Anterior cingulate cortex (tissue), 58 donors: ENCODE results near the gene RNPEPL1.
"Not testable (repeated sequence)": the region's sequence is repeated elsewhere in the genome, so short reads cannot be mapped to it uniquely, and the experiment has no call there.

Experiments used
- DNase-seq, 58 donors: peaks; one replicate each; lab custom pipeline; 2025; lab: John Stamatoyannopoulos, UW

RNPEPL1 gene

DNA sequence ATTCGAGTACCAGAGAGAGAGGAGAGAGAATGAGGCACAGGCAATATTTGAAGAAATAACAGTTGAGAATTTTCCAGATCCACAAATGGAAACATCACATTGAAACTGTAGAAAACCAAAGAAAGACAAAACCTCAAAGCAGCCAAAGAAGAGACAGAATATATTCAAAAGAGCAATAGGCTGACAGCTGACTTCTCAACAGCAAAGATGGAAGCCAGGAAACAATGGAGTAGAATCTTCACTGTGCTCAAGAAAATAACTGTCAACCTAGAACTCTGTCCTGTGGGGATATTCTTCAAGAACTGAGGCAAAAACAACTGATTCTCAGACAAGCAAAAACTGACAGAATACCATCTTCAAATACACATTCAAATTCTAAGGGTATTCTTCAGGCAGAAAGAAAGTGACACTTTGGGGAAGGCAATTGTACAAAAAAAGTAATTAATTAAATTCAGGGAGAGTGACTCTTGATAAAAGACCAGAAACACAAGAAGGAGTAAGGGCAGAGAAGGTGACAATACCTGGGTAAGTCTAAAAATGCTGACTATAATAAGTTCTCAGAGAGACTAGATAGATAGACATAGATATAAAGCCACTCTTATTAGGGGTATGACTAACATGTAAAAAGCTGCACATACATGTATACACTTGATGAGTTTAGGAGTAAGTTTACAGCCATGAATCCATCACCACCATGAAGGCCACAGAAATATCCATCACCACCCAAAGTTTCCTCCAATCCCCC, 36.1 kb upstream of the RNPEPL1 start:
- no peak for DNase-seq

DNA sequence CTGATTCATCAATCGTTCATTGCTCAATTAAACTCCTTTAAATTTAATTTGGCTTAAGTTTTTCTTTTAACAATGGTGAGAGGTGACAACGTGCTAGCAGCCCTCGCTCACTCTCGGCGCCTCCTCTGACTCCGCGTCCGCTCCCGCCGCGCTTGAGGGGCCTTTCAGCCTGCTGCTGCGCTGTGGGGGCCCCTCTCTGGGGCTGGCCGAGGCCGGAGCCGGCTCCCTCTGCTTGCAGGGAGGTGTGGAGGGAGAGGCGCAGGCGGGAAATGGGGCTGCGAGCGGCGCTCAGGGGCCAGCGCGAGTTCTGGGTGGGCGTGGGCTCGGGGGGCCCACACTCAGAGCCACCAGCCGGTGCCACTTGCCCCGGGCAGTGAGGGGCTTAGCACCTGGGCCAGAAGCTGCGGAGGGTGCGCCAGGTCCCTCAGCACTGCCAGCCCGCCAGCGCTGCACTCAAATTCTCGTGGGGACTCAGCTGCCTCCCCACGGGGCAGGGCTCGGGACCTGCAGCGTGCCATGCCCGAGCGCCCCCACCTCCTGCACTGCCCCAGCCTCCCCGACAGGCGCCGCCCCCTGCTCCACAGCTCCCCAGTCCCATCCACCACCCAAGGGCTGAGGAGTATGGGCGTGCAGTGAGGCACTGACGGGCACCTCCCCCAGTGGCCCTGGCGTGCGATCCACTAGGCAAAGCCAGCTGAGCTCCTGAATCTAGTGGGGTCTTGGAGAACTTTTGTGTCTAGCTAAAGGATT, 30.1 kb upstream of the RNPEPL1 start:
- no peak for DNase-seq

DNA sequence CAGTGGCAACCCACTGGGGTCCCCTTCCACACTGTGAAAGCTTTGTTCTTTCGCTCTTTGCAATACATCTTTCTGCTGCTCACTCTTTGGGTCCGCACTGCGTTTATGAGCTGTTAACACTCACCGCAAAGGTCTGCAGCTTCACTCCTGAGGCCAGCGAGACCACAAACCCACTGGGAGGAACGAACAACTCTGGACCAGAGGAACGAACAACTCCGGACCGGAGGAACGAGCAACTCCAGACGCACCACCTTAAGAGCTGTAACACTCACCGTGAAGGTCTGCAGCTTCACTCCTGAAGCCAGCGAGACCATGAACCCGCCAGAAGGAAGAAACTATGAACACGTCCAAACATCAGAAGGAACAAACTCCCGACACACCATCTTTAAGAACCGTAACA, 29.2 kb upstream of the RNPEPL1 start:
- DNase-seq, result not testable (repeated sequence)

DNA sequence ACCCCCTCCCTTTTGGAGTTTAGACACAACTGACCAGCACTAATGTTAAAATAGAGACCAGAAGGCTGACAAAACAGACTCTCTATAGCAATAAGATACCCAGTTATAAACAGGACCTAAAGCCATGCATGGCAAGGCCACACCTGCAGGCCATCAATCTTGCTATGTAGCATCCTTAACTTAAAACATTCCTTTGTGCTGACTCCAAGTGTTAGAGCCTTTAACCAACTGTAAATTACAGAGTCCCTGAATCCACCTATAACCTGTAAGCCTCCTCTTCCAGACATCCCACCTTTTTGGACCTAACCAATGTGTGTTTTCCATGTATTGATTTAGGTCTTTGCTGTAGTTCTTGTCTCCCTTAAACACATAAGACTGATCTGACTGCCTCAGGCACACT, 28.4 kb upstream of the RNPEPL1 start:
- DNase-seq, result no peak

DNA sequence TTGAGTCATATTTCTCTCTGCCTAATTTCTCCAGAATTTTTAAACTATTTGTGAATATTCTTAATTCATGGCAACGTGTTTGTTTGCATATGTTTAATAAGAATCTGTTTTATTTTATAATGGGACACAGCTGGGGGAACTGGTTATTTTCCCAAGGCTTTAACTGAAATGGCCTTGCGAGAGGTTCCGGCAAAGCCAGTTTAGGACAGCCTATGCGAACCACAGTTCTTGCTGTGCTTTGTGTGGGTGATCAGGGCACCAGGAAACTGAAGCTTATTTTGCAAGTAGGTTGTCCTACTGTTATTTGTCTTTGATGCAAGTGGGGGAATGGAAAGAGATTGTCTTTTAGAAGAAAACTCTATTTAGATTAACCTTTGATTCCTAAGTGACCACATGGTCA, 17.0 kb upstream of the RNPEPL1 start:
- no peak for DNase-seq

DNA sequence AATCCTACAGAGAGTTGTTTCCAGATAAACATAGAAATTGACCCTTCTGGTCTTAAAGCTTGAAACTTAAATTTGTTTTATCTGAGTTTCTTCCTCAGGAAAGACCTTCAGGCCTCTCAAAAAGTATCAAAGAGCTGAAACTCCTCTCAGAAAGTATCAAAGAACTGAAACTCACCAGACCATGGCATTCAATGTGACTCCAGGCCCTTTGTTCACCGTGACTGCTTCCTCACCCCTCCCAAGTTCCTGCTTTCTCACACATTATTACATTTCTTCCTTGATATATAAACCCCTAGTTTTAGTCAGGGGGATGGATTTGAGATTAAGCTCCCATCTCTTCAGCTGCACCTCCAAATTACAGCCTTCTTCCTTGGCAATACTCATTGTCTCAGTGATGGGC, 16.5 kb upstream of the RNPEPL1 start:
- DNase-seq, result no peak

DNA sequence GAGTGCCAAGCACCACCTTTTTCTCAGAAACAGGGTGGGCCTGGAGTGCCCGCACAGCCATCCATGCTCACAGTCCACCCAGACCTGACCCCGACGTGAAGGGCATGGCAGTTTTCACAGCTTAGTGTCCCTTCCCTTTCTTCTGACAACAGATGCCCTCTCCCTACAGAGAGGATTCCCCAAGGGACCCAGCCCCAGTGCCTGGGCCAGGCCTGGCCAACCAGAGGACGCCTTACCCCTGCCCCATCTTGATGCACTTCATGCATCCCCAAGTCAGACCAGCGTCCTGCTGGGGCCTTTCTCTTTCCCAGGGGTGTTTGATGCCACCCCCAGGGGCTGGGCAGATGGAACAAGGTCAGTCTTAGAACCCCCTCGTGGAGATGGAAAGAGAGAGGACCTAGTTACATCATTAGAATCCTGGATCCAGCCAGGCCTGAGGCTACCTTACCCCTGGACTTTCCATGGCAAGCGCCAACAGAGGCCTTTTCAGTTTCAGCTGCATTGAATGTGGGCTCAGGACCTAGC, 14.3 kb upstream of the RNPEPL1 start:
- no peak for DNase-seq

DNA sequence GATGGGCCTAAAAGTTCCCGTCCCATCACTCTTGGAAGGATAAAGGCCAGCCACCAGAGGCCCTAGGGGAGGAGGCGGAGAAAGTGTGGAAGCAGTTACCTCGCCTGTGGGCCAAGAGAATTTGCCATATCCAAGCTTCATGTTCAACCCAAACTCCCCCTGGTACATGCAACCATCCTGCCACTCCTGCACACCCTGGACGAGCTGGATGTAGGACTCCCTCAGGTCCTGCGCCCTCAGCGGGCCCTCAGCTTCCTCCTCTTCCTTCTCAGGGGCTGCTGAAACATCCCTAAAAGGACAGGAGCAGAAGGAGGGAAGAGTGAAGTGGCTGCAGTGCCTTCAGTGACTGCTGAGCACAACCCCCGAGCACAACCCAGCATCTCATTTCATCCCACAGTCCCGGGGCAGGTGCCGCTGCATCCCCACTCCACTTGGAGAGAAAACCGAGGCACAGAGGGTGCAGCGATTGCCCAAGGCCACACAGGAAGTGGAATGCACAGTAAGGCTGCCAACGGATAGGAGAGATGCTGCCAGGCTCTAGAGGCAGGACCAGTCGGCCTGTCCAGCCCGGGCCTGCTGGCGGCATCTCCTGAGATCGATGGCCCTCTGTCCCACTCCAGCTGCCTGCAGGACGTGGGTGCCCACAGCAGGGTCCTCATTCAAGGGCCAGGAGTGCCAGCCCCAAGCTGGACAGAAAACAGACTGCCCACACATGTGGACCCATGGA, 13.4 kb upstream of the RNPEPL1 start:
- DNase-seq, result no peak

DNA sequence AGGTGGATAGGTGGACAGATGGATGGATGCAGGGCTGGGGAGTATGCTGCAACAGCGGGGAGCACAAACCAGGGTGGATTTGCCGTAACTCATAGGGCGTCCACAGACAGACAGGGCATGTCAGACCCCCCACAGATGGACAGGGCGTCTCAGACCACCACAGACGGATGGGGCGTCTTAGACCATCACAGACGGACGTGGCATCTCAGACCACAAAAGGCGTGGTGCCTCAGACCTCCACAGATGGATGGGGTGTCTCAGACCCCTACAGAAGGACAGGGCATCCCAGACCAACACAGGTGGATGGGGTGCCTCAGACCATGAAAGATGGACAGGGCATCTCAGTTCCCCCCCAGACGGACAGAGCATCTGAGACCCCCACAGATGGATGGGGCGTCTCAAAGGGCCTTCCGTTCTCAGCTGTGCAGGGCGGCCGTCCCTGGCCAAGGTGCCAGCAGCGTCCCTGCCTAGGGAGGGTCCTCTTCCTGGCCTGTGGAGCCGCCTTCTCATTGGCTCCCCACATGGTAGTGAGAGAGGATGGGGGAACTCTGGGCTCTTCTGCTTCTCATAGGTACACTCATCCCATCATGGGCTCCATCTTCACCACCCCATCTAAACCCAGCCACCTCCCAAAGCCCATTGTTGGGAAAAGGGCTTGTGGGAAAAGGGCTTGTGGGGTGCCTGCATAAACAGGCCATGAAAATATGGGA, 12.6 kb upstream of the RNPEPL1 start:
- no peak for DNase-seq

DNA sequence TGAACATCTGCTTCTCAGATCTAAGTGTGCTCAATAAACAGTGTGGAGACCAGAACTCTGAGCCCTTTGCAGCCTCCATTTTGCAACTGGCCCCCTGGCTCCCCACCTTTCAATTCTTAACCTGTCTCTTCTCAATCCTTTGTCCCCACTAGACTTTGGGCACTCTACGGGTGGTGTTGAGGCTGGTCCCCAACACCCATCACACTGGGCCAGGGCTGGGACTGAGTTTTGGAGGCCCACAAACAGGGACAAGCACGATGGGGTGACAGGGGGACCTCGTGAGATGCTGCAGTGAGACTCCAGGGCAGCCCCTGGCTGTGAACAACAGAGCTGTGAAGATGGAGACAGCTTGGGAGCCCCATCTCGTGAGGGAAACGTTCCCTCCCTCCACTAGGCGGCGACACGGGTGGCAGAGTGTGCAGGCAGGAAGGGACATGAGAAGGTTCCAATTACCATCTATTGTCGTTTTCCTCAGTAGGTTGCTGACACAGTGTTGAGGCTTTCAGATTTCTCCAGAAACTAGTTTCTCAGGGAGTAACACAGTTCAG, 11.7 kb upstream of the RNPEPL1 start:
- peak in 2 of 58 donors; percentile 23 to 33 for DNase-seq

DNA sequence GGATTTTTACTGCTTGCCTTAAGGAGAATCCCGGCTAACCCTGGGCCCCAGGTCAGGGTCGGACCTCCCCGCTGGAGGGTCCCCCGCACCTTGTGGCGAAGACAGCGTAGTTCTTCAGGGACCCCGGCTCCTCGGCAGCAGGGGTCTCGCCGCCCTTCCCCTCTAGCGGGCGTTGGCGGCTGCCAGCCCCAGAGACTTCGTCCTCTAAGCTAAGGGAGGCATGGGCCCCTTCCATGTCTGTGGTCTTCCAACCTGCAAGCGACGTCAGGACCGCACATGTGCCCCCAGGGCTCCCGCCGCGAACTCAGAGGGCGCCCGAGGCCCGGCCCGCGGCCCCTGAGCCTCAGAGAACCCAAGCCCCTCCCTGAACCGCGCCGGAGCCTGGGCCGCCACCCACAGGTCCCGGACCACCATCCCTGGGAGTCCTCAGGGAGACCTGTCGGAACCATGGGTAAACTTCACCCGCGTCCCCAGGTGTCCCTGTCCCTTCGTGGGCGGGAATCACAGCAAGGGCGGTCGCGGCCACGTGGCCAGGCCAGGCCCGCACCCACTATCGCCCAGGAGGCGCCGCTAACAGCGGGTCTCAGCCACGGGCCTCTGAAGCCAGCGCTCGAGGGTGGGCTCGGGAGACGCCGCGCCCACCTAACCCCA, 11.1 kb upstream of the RNPEPL1 start:
- DNase-seq, result no peak

DNA sequence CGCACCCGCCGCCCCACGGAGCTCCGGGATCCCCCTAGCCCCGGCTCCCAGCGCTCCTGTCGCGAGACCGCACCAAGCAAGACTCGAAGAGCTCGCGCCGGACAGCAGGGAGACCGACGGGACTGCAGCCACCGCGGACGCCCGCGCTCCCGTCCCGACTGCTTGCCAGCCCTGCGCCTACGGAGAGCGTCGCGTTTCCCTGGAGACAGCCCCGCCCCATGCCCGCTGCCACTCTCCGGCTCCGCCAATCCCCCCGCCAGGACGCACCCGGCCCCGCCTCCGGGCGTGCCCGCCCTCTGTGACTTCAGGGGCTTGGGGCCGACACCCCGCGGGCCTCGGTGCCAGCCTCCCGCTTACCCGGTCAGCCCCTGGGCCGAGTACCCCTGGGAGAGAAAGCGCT, 10.5 kb upstream of the RNPEPL1 start, which contains the start of gene ANKMY1:
Gene ANKMY1, minus strand, starts transcription at position 181 of the 400 bp plus-strand sequence. CDS start 653 bp downstream, outside the sequence.
- DNase-seq, result peak in 27 of 58 donors; percentile 14 to 69 (median 45)

DNA sequence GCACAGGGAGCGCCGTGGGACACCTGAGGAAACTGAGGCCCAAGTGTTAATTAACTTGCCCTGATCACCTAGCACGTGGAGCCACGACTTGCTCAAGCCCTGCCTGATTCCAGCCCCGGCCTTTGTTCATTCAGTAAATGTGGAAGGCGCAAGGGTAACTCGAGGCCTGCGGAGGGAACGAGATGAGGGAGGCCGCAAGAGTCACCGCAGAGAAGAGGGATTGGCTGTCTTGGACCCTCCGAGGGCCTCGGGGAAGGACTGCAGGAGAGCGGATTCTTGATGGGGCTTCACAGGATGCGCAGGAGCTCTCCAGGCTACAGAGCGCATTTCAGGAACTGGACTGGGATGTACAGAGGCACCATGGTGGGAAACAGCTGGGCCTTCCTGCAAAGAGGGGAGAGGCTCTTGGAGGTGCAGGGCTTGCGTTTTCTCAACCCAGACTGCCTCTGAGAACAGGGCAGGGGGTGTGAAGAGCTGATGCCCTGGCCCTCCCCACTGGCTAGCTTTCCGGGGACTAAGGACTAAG, 10.0 kb upstream of the RNPEPL1 start:
- DNase-seq, result no peak

DNA sequence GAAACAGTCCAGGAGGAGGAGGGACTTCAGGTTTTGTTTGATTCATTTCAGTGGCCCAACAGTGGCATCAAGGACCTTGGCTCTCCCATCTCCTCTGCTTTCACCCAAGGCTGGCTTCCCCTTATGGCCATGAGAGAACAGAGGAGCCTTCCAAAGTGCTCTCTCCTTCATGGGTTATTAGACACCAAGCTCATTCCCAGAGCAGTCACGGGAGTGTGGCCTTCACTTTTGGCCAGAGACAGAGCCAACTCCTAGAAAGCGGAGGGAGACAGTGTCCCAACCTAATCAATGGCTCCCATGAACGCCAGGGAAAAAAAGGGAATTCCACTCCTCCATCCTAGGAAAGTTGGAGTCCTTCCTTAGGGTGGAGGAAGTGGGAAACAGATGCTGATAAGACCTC, 9.0 kb upstream of the RNPEPL1 start:
- no peak for DNase-seq

DNA sequence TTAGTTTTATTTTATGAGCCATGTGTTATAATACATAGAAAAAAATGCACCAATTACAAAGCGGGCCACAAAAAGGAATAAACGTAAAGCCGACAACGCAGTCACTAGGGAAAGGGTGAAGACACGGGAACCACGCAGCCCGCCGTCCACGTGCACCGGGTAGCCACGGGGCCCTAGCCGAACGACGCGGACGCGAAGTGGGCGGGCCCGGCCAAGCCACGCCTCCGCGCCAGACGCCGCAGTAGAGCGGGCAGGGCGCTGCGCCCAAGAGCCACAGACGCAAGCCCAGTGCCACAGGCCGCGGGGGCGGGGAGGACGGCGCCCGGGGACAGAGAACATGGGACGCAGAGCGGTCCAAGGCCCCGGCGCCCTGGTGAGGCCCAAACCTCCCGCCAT, 8.2 kb upstream of the RNPEPL1 start, which contains the start of gene DUSP28:
Gene DUSP28, plus strand, starts transcription at position 274 of the 396 bp plus-strand sequence. CDS start 328 bp downstream, outside the sequence.
- DNase-seq, result peak in 57 of 58 donors; percentile 42 to 95 (median 85)

DNA sequence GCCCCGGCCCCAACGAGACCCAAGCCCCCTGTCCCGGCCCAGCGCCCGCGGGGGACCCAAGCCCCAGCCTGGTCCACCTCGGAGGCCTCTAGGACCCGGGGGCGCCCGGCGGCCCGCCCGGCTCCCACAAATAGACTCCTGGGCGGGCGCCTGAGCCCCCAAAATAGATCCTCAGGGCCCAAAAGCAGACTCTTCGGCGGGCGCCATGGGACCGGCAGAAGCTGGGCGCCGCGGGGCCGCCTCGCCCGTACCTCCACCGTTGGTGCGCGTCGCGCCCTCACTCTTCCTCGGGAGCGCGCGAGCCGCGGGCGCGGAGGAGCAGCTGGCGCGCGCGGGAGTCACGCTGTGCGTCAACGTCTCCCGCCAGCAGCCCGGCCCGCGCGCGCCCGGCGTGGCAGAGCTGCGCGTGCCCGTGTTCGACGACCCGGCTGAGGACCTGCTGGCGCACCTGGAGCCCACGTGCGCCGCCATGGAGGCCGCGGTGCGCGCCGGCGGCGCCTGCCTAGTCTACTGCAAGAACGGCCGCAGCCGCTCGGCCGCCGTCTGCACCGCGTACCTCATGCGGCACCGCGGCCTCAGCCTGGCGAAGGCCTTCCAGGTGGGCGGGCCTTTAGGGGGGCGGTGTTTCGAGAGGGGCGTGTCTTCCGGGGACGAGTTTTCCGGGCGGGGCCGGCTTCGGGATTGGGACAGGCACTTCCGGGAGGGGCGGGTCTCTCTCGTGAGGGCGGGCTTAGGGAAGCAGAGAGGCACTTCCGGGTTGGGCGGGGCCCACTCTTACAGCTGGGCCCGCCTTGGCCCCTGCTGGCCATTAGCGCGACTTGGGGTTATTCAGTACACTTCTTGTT, 7.6 kb upstream of the RNPEPL1 start:
- DNase-seq, result peak; percentile 73 to 99 (median 98)

DNA sequence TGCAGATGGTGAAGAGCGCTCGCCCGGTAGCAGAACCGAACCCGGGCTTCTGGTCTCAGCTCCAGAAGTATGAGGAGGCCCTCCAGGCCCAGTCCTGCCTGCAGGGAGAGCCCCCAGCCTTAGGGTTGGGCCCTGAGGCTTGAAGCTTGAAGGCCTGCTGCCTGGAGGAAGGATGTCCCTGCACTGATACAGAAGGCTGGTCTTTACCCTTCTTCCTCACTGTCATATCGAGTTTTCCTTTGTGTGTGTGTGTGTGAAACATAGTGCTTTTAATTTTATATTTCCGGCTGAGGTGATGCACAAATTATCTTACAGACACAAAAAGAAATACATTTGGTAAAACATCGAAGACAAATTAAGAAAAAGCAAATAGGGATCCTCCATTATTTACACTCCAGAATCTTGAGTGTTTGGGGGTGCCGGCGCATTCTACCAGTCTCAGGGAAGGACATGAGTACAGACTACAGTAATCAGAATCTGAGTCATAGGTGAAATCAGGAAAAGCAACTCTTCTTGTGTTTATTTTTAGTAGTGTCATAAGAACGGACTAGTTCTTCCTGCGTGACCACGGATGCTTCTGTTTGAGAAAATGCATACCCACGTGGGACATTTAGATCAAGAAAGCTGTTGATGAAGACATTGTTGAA, 6.8 kb upstream of the RNPEPL1 start:
- DNase-seq, result no peak

DNA sequence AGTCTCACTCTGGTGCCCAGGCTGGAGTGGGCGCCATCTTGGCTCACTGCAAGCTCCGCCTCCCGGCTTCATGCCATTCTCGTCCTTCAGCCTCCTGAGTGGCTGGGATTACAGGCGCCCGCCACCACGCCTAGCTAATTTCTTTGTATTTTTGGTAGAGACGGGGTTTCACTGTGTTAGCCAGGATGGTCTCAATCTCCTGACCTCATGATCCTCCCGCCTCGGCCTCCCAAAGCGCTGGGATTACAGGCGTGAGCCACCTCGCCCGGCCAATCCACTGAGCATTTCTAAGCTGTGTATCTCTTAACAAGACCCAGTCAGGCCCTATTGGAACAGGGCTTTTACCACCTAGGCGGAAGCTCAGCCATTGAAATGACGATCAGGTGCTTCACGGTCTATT, 5.1 kb upstream of the RNPEPL1 start:
- DNase-seq, result not testable (repeated sequence)
